GM21825 (cell line): ENCODE measurements around the gene REP15.
"Not testable (repeated sequence)": the region's sequence is repeated elsewhere in the genome, so short reads cannot be mapped to it uniquely, and the experiment has no call there.

ENCODE experiments used
- ATAC-seq: cut with Tn5 transposase; IDR thresholded peaks from one replicate; pipeline ENCODE4 v1.9.1; 2021; ENCODE audit warnings: mild to moderate bottlenecking, moderate library complexity; ENCODE audit not compliant: unreplicated experiment

REP15 gene

DNA sequence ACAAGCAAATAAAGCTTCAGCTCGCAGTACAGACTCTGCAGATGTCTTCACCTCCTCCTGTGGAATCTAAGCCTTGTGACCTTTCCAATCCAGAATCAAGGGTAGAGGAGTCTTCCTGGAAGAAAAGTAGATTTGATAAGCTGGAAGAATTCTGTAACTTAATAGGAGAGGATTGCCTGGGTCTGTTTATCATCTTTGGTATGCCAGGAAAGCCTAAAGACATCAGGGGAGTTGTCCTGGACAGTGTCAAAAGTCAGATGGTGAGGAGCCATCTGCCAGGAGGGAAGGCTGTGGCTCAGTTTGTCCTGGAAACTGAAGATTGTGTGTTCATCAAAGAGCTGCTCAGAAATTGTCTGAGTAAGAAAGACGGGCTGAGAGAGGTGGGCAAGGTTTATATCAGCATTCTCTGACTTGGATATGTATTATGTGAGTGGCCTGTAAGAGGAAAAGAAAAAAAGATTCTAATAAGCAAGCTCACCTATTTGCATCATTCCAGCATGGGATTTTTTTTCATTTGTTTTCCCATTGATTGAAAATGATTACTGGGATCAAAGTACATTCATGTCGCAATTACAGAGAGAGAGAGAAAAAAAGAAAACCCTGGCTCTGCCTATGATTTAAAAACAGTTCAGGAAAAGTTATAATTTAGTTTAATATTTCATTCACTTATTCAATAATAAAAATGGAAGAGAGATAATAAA lies 767 bp downstream of the REP15 start:
- ATAC-seq = no peak

GRCh38 chr12:27703720-27704452 lies 7.6 kb downstream of the REP15 start:
- ATAC-seq = peak; percentile 82

GRCh38 chr12:27705263-27705662 lies 9.0 kb downstream of the REP15 start:
- ATAC-seq = no peak

DNA sequence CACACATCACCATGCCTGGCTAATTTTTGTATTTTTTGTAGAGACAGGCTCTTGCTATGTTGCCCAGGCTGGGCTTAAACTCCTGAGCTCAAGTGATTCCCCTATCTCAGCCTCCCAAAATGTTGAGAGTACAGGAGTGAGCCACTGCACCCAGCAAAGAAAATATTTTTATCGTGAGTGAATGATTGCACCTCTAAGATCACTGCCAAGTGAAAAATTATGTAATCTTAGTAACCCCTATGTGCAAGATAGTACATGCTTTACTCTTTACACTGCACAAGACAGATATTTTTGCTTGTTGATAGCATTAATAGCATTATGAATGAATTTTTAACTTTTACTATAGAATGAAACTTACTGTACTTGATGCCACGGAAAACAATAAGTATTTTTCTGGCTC lies 11.0 kb downstream of the REP15 start:
- no peak for ATAC-seq

- no peak for ATAC-seq
These were observed 13.1 kb downstream of the REP15 start for GRCh38 chr12:27709212-27709931.

DNA sequence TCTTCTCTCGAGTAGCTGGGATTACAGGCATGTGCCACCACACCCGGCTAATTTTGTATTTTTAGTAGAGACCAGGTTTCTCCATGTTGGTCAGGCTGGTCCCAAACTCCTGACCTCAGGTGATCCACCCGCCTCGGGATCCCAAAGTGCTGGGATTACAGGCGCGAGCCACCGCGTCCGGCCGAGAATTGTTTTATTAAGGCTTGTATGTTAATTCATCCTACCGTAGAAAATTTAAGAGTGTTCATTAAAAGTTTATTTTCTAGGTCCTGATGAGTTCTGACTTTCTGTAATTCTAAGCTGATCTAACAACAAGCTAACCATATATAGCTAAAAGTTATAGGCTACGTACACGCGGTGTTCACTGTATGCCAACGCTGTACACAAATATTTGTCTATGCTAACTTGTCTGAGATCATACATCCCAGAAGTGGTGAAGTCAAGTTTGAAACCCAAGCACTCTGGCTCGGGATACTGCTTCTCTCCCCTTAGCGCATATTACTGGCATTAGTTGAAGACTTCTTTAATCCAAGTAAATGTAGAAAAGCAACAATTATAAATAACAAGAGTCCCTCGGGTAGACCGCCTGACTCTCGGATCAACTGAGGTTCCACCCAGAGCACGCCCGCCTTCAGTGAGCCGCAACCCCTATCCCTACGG lies 13.8 kb downstream of the REP15 start:
- ATAC-seq = peak; percentile 40

DNA sequence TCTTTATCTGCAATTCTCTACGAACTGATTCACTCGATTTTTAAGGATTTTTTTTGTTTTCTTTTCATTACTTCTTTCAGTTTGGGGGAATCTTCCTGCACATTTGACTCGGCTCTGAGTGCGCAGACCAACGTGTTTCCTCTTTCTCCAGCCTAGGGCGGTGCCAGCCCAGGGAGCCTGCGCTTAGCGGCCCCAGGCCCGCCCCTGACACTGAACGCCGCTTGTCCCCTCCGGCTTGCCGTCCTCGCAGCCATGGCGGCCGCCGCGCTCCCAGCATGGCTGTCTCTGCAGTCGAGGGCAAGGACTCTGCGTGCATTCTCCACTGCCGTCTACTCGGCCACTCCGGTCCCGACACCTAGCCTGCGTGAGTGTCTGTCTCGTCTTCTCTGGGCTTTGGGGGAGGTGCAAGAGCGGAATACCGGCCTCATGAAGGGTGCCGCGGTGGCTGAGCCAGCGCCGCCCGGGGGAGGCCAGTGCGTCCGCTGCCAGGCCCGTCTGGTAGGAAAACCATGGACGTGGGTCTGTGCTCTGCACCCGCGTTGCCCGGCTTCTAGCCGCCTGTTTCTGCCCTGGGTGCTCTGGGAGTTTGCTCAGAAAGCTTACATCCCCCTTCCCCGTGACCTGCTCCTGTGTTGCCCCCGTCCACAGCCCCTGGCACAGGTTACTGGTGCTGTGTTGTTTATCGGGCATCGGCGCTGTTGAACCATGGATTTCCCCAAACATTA lies 14.5 kb downstream of the REP15 start, which contains the start of gene MRPS35:
TSS of gene MRPS35 (plus strand) at position 241 of the 725 bp plus-strand sequence. CDS start at position 253, 12 bp downstream.
- peak; percentile 97 for ATAC-seq

- ATAC-seq = no peak
These were observed 15.1 kb downstream of the REP15 start for GRCh38 chr12:27711317-27711682.

DNA sequence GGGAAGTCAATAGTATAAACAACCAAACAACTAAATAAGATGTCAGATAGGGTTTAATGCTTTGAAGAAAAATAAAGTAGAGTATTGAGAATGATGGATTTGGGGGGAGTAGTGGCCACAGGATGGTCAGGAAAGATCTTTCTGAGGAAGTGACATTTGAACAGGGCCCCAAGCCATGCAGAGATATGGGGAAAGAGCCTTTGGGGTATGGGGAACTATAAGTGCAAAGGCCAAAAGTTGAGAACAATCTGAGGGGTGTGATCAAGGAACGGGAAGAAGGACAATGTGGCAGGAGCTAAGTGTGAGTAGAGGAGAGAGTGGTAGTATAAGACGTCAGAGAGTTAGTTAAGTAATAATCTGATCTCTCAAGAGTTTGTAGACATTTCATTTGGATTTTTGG lies 15.7 kb downstream of the REP15 start:
- no peak for ATAC-seq

- no peak for ATAC-seq
These were observed 27.0 kb downstream of the REP15 start for GRCh38 chr12:27723212-27723611.

DNA sequence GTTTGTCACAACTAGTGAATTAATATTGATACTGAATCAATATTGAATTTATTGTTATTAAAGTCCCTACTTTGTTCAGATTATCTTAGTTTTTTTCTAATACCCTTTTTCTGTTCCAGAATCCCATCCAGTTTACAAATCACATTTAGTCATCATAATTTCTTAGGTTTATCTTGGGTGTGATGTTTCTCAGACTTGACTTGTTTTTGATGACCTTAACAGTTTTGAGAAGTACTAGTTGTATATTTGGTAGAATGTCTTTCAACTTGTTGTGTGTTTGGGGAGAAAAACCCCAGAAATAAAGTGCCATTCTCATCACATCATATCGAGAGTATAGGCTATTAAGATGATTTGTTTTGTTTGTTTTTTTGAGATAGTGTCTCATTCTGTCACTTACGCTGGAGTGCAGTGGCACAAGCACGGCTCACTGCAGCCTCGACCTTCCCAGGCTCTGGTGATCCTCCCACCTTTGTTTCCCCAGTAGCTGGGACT lies 33.9 kb downstream of the REP15 start:
- no peak for ATAC-seq

DNA sequence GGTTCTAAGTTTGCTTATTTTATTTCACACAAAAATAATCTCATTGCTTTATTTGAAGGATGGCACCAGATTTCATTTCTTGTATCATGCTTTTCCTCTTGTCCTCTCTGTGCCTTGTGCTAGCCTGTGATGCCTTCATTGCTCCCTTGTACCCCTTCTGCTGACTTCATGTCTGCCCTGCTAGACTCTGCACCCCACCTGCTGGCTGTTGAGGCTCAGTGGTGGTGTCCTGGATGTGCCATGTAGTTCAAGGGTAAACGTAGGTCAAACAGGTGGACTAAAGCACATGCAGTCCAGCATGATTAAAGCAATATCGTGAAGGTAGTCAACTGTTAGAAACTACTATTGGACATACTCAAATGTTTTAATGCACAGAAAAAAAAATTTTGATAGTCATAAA lies 36.0 kb downstream of the REP15 start:
- ATAC-seq = no peak

DNA sequence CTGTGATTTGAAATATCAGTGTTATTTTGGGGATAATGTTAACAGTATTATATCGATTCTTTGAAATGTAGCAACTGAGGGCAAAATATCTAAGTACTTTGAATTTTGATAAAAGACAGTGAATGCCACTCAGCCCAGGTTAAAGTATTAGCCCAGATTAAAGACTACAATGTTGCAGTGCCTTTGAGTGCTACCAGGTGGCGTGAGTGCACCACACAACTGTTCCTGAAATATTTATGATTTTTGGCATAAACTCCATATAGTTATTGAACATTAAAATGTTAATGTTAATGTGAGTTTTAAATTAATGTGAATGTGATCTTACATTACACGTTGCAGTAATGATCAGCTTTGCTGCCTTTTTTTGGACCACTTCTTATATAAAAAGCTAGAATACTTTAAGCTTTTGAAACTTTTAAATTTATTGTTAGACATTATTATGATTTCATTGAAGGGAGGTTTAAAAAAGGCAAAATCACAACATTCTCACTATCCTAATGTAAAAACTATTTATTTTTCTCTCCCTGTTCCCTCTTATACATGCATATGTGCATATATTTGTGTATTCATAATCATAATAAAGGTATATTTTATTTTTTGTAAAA lies 36.9 kb downstream of the REP15 start:
- no peak for ATAC-seq

DNA sequence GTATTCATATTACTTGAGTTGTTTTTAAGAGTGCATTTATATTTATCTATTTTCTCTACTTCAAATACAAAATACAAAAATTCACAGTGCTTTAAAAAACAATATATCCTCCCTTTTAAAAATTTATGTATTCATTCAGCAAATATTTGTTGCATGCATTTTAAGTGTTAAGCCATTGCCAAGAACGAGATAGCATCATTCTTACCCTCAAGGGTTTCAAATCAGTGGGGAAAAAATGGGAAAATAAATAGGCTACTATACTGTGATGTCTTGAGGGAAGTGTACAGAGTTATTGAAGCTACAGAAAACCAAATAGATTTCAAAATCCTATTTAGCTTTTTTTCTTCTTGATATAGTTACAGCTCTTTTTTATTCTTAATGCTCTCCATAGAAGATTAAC lies 37.5 kb downstream of the REP15 start:
- no peak for ATAC-seq

DNA sequence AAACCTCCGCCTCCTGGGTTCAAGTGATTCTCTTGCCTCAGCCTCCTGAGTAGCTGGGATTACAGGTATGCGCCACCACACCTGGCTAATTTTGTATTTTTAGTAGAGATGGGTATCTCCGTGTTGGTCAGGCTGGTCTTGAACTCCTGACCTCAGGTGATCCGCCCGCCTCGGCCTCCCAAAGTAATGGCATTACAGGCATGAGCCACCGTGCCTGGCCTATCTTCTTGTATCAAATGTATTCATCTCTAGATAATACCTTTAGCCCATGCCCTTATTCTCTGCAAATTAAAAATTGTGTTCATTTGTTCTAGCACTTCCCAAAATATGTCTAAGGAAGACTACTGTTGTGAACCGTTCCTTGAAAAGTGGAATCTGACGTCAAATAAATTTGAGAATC lies 38.1 kb downstream of the REP15 start:
- ATAC-seq = not testable (repeated sequence)

DNA sequence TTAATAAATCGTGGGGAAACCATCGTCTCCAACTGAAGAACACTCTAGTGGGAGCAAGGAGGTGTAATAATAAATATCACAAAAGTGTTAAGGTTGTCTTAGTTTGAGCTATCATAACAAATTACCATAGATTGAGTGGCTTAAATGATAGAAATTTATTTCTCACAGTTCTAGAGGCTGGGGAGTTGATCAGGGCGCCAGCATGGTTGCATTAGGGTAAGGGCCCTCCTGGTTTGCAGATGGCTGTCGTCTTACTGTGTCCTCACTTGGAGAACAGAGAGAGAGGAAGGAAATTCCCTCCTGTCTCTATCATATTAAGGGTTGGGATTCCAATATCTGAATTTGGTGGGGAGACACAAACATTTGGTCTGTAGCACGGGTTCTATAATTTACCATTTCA lies 47.4 kb downstream of the REP15 start:
- ATAC-seq = no peak

GRCh38 chr12:27745734-27746133 lies 49.5 kb downstream of the REP15 start:
- ATAC-seq = not testable (repeated sequence)
